ENCODE results near the gene TPGS2.
"Not testable (repeated sequence)": the region's sequence is repeated elsewhere in the genome, so short reads cannot be mapped to it uniquely, and the experiment has no call there.

TPGS2 gene

DNA sequence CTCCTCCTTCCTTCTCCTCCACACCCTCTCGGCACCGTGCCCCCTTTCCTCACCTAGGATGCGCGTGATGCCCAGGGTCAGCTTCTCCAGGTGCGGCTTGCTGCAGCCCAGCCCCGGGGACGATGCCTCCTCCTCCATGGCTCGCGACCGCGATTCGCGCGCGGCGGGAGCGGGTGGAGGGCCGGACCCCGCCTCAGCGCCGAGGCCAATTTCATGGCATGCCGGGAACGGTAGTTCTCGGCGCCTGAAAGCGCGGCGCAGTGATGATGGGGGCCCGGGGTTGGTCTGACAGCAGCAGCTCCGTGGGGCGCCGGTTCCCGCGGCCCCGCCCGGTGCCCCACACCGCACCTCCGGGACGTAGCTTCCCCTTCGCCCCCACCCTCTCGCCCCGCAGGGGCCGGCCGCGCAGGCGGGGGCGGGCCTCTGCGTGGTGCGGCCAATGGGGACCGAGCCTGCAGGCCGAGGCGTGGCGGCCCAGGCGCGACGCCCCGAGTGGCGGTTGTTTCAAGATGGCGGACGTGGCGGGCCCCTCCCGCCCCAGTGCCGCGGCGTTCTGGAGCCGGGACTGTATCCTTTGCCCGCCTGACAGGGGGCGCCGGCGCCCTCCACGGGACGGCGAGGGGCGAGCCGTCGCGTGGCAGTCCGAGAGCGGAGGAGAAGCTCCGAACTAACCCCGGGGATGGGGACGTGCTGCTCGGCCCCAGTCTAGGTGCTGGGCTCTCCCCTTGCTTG lies at the start of gene TPGS2, which contains the start of gene KIAA1328:
Gene TPGS2 (minus strand): TSS at position 373 of the 732 bp plus-strand sequence. CDS start 235 bp downstream, at position 138.
Gene KIAA1328 (plus strand): TSS at position 498 of the 732 bp plus-strand sequence. CDS start 12 bp downstream, at position 510.
- H3K4me3 ChIP-seq (ENCODE audit: low read depth, low read length) = peak within 1 kb of the TSS; percentile 58
- TF ChIP-seq, protein P1, sequence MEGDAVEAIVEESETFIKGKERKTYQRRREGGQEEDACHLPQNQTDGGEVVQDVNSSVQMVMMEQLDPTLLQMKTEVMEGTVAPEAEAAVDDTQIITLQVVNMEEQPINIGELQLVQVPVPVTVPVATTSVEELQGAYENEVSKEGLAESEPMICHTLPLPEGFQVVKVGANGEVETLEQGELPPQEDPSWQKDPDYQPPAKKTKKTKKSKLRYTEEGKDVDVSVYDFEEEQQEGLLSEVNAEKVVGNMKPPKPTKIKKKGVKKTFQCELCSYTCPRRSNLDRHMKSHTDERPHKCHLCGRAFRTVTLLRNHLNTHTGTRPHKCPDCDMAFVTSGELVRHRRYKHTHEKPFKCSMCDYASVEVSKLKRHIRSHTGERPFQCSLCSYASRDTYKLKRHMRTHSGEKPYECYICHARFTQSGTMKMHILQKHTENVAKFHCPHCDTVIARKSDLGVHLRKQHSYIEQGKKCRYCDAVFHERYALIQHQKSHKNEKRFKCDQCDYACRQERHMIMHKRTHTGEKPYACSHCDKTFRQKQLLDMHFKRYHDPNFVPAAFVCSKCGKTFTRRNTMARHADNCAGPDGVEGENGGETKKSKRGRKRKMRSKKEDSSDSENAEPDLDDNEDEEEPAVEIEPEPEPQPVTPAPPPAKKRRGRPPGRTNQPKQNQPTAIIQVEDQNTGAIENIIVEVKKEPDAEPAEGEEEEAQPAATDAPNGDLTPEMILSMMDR (IDR thresholded peaks at IDR 0.05; ENCODE audit: borderline replicate concordance, insufficient read depth, low read depth, low read length) = peak; percentile 51; the same call in 1 of the 2 replicates

DNA sequence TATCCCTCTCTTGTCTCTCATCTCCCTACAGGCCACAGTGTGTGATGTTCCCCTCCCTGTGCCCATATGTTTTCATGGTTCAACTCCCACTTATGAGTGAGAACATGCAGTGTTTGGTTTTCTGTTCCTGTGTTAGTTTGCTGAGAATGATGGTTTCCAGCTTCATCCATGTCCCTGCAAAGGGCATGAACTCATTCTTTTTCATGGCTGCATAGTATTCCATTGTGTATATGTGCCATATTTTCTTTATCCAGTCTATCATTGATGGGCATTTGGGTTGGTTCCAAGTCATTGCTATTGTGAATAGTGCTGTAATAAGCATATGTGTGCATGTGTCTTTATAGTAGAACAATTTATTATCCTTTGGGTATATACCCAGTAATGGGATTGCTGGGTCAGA lies 45.0 kb upstream of the TPGS2 start:
- H3K4me3 ChIP-seq (ENCODE audit: low read depth, low read length) = not testable (repeated sequence)

GRCh38 chr18:36872329-36872728 lies 43.5 kb upstream of the TPGS2 start:
- TF ChIP-seq, protein P1 (IDR thresholded peaks at IDR 0.05; ENCODE audit: borderline replicate concordance, insufficient read depth, low read depth, low read length) = no peak
- no peak overlapping the region for H3K4me3 ChIP-seq (ENCODE audit: low read depth, low read length)

DNA sequence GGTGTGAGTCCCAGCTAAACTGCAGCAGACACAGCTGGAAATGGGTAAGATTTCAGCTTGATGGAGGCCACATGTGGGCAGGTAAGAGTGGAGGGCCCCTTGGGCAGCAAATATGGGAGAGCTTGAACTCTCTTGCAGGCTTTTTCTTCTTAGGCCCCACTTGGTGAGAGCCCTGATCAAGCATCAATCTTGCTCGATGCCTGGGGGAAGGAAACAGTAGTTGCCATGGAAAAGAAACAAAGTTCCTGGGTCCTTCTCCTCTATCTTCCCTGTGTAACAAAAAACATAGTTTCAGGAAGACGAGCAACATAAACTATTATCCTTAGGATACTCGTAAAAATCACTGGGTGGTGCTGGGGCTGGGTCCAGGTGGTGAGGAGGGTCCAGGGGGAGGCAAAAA lies 43.0 kb upstream of the TPGS2 start:
- TF ChIP-seq, protein P1 (IDR thresholded peaks at IDR 0.05; ENCODE audit: borderline replicate concordance, insufficient read depth, low read depth, low read length) = no peak
- H3K4me3 ChIP-seq (ENCODE audit: low read depth, low read length) = no peak overlapping the region

DNA sequence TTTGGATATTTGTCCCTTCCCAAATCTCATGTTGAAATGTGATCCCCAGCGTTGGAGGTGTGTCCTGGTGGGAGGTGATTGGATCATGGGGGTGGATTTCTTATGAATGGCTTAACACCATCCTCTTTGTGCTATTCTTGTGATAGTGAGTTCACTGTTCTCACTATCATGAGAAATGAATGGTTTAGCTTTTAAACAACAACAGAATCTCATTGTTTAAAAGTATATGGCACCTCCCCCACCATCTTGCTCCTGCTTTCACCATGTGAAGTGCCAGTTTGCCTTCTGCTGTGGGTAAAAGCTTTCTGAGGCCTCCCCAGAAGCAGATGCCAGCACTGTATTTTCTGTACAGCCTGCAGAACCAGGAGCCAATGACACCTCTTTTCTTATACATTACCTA lies 38.3 kb upstream of the TPGS2 start:
- TF ChIP-seq, protein P1 (IDR thresholded peaks at IDR 0.05; ENCODE audit: borderline replicate concordance, insufficient read depth, low read depth, low read length) = no peak

DNA sequence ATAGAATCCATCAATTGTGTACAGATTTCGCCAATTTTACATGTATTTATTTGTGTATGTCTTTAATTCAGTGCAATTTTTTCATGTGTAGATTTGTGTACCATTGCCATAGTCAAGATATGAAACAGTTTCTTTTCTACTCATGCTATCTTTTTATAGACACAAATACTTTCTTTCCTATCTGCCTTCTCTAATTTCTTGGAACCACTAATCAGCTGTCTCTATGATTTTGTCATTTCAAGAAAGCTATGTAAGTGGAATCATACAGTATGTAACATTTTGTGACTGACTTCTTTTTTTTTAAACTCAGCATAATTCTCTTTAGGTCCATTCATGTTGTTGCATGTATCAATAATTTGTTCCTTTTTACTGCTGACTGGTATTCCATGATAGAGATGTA lies 33.4 kb upstream of the TPGS2 start:
- H3K4me3 ChIP-seq (ENCODE audit: low read depth, low read length) = no peak overlapping the region
- TF ChIP-seq, protein P1 (IDR thresholded peaks at IDR 0.05; ENCODE audit: borderline replicate concordance, insufficient read depth, low read depth, low read length) = no peak

More for the DNA sequence above, 38.3 kb upstream of the TPGS2 start:
- H3K4me3 ChIP-seq (ENCODE audit: low read depth, low read length) = no peak overlapping the region

- TF ChIP-seq, protein P1 (IDR thresholded peaks at IDR 0.05; ENCODE audit: borderline replicate concordance, insufficient read depth, low read depth, low read length) = no peak
- H3K4me3 ChIP-seq (ENCODE audit: low read depth, low read length) = no peak overlapping the region
These were observed 28.0 kb upstream of the TPGS2 start for GRCh38 chr18:36856815-36857214.

Measured in GM12875 (cell line).